Measurements from ENCODE around the gene EPSTI1. TPM values are rescaled to one million over a fixed set of nuclear protein-coding genes. Genes with fewer than 3 reads are reported as not detected.

Gene EPSTI1
- total RNA-seq, 1 donor = 21.0 TPM

DNA sequence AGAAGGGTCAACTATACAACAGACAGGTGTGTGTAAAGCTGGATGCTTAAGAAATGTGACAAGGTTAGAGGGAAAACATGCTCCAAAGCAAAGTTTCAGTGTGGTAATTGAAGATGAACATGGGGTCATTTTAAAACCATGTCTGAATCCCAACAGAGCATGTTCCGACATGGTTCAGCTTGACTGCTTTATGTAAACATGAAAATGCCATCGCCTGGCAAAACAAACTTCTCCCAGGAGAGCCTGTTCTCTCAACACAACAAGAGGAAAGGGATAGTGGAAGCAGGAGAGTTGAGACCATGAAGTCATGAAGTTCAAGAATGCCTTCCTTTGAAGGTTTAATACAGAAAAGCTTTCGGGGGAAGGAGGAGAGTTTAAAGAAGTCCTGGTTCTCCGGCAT lies 85.8 kb downstream of the EPSTI1 start:
- DNase-seq (ENCODE audit: low read depth in 2 of 3, low spot score in 2 of 3) = no peak

DNA sequence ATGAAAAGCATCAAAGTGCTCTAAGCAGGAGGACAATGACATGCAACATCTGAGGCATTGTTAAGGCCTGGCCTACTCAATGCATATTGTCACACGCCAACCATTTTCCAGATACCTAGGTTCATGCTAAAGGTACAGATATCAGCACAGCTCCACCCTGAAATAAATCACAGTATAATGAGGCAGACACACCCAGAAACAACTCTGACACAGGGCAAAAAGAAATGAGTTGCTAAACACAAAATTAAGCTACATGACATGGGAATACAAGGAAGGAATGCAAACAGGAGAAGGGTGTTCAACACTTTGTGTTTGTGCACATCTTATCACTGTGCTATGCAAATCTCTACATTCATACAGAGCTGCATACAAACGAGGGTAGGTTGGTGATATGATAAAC lies 86.5 kb downstream of the EPSTI1 start:
- DNase-seq (ENCODE audit: low read depth in 2 of 3, low spot score in 2 of 3) = no peak

GRCh38 chr13:42899266-42899665 lies 92.8 kb downstream of the EPSTI1 start:
- no peak for DNase-seq (ENCODE audit: low read depth in 2 of 3, low spot score in 2 of 3)

DNA sequence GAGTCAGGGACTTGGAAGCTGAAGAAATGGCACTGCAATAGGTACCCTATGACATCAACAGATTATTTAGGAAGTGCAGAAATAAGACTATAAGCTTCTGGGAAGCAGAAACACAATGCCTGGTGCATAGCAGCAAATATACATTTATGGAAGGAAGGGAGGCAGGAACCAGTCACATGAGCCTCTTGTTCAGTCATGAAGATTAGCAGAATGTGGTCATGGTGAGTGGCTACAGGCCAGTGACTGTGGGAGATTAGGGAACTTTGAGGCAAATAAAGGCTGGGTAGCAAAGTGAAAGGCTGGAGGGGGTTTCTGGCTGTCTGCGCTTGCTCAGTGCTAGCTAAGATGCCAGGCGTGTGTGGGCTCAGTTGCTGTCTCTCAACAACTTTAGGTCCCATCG lies 96.3 kb downstream of the EPSTI1 start:
- no peak for DNase-seq (ENCODE audit: low read depth in 2 of 3, low spot score in 2 of 3)

- DNase-seq (ENCODE audit: low read depth in 2 of 3, low spot score in 2 of 3) = no peak
These were observed 97.2 kb downstream of the EPSTI1 start for GRCh38 chr13:42894765-42895243.

DNA sequence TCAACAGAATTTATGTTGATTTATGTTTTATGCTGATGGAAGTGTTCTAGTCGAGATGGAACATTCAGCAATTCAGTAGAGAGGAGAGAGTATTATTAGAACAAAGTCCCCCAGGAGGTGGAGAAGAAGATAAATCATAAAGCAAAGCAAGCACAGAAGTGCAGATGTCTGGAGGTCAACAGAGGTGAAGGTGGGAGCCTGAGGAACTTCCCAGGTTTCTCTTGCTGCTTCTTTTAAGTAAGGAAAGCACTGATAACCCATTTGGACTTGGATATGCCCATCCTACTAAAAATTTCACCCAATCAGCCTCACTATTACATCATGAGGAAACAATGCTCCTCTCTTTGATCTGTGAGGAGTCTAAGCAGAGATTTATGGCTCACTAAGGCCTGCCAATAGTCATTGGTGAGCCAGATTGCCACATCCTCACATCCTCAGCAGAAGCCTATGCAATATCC lies 98.8 kb downstream of the EPSTI1 start:
- DNase-seq (ENCODE audit: low read depth in 2 of 3, low spot score in 2 of 3) = no peak

DNA sequence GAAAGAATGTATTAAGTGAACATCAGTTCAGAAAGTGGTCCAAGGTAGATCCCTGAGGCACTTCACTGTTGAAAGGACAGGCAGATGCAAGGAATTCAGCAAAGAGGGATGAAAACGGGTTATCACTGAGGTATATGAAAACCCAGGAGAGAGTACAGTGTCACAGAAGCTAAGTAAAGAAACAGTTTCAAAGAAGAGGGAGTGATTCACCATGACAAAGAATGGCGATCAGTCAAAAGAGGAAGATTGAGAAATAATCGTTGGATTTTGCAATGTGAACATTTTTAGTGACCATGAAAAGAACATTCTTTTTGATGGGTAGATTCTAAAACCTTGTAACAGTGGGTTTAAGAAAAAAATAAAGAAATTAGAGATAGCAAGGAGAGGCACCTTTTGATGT lies 99.3 kb downstream of the EPSTI1 start:
- no peak for DNase-seq (ENCODE audit: low read depth in 2 of 3, low spot score in 2 of 3)

DNA sequence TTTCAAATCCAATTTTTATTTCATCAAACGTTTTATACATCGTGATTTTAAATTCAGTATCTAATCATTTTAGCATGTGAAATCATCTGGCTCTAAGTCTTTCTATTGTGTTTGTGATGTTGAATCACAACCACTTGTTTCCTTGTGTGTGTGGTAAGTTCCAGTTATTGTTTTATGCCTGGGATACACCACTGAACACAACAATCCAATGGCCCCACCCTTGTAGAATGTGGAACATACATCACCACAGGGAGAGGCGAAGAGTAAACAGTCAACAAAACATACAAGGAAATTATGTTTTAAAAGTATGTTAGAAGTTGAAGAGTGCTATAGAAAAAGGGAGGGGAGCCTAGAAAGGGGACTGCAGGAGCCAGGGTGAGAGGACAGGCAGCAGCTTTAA lies 100.5 kb downstream of the EPSTI1 start:
- DNase-seq (ENCODE audit: low read depth in 2 of 3, low spot score in 2 of 3) = no peak

DNA sequence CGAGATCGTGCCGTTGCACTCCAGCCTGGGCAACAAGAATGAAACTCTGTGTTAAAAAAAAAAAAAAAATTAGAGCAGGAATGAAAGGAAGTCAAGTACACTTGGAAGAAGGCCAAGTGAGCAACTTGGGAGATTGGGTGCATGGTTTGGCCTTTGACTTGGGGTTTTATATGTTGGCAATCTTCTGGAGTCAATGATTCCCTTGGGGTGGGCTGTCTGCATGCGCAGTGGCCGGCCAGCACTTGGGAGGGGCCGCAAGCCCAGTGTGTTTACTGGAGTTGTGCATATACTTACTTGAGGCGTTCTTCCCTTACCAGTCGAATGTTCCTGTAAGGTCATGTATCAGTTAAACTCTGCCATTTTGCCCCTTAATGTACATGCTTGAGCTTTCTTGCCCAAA lies 106.7 kb downstream of the EPSTI1 start:
- DNase-seq (ENCODE audit: low read depth in 2 of 3, low spot score in 2 of 3) = no peak

DNA sequence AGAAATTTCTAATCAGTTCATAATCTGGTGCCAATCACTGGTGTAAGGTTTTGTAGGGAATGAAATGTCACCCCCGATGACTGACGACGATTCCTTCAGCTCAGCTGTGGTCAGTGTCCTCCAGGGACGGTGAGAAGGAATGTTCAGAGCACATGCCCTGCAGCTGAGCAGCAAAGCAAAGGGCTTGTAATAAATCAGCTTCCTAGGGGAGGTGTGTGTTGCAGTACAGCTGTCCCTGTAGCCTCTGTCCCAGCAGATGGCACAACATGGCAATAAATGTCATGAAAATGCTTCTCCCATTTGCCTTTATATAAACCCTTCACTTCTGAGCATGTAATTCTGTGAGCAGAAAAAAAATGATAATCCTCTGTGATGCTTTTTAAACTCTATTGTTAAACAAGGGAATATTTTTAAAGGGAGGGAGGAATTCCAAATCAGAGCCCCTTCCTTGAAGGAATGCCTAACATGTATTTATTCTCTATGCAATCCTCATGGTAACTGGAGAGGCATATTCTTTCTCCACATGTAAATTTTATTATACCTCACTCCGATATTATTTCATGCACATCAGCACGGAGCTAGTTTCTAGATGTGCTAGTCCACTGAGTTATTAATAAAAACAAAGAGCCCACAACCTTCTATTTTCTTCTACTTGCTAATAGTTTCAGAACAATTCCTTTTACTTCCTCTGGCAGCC lies 108.1 kb downstream of the EPSTI1 start:
- peak in 1 of 3 donors; percentile 33 for DNase-seq (ENCODE audit: low read depth in 2 of 3, low spot score in 2 of 3)

GRCh38 chr13:42883142-42883541 lies 108.9 kb downstream of the EPSTI1 start:
- DNase-seq (ENCODE audit: low read depth in 2 of 3, low spot score in 2 of 3) = no peak

DNA sequence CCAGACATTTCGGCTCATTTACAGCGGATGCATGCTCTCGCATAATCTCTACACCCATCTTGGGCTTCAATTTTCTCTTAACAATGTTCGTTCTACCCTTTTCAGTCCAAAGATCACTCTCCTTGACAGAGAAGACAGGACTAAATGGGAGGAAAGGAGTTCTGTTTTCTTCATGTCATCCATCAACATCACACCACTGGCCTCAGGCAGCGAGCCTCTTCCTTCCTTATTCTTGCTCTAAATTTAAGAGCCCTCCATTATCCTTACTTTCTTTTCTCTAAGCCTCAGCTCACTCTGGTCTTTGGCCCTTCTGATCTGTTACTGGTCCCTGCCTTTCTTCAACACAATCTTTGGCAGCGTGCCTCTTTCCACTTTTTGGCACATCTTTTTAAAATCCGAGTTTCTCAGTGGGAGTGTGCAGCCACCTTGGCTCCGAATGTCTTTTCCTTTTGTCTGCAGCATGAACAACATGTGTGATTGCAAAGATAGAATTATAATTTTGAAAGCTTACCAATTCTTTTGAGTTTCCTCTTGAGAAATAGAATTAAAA lies 111.9 kb downstream of the EPSTI1 start:
- peak in 1 of 3 donors; percentile 31 for DNase-seq (ENCODE audit: low read depth in 2 of 3, low spot score in 2 of 3)

DNA sequence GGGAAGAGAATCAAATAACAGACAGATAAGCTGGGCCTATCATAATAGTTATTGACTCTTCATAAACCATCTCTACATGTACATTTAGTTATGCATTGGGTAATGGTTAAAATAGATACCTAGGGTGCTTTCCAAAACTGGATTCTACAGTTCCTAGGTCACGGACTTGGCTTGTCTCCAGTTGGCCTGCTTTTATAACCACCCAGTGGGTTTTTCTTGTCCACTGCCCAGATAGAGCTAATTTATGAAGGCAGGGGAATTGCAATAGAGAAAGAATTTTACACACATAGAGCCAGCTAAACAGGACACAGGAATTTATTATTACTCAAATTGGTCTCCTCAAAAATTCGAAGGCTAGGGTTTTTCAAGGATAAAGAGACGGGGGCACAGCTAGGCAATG lies 113.3 kb downstream of the EPSTI1 start:
- DNase-seq (ENCODE audit: low read depth in 2 of 3, low spot score in 2 of 3) = no peak

- DNase-seq (ENCODE audit: low read depth in 2 of 3, low spot score in 2 of 3) = no peak
These were observed 115.0 kb downstream of the EPSTI1 start for GRCh38 chr13:42876887-42877545.

GRCh38 chr13:42876270-42876714 lies 115.7 kb downstream of the EPSTI1 start:
- no peak for DNase-seq (ENCODE audit: low read depth in 2 of 3, low spot score in 2 of 3)

- DNase-seq (ENCODE audit: low read depth in 2 of 3, low spot score in 2 of 3) = no peak
These were observed 116.4 kb downstream of the EPSTI1 start for GRCh38 chr13:42875475-42876269.

- no peak for DNase-seq (ENCODE audit: low read depth in 2 of 3, low spot score in 2 of 3)
These were observed 117.8 kb downstream of the EPSTI1 start for GRCh38 chr13:42874221-42874620.

DNA sequence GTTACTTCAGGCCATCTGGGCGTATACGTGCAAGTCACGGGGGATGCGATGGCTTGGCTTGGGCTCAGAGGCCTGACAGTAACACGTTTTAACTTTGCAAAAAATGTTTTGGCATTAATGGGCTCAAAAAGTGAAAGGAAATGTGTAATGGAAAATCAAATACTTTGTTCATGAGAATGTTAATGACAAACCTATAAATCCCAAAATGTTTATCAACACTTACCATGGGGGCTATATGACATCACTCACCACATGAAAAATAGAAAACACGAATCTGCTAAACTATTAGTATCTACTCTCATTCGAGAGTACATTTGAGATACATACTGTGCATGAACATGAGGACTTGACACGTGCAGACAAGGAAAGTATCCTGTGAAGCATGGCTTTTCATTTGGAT lies 119.0 kb downstream of the EPSTI1 start:
- DNase-seq (ENCODE audit: low read depth in 2 of 3, low spot score in 2 of 3) = no peak

DNA sequence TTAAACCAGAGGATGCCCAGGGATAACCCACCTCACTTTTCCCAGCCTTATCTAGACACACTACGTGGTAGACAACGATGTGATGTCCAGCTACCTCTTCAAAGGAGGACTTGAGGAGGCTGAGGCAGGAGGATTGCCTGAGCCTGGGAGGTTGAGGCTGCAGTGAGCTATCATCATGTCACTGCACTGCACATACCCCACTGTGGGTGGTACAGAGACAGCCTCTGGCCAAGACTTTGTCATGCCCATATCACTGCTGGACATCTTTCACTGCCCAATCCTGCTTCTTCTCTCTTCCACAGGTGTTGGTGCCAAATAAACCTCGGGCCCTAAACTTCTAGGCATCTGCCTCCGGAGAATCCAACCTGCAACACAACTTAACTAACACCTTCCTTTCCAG lies 124.8 kb downstream of the EPSTI1 start:
- no peak for DNase-seq (ENCODE audit: low read depth in 2 of 3, low spot score in 2 of 3)

- DNase-seq (ENCODE audit: low read depth in 2 of 3, low spot score in 2 of 3) = no peak
These were observed 126.3 kb downstream of the EPSTI1 start for GRCh38 chr13:42865768-42866102.
